ENCODE measurements around the gene AADAC. TPM values are rescaled to one million over a fixed set of nuclear protein-coding genes. Genes with fewer than 3 reads are reported as not detected.

Gene AADAC
- total RNA-seq, 1 experiment from 2014 or later: 0.43 TPM

DNA sequence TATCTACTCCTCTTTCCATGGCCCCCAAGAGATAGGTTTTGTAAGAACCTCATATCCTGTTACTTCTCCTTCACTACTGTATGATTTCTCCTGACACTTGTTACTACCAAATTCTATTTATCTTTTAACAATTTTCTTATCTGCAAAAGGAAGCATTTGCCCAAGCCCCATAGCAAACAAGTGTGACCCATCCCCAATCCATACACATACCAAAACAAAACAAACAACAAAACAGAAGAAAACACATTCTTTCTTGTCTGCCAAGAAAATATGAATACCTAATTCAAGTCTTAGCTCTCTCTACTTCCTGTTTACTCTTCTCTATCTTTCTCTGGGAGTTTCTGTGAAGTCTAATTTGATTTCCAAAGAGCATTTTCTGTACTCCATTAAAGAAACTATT, 39.0 kb upstream of the AADAC start:
- H3K4me1 ChIP-seq (ENCODE audit: insufficient read depth, low read length, poor library complexity, severe bottlenecking): peaks cover 23% of the 10 kb centered on the region
- intact Hi-C loops (cut with micrococcal nuclease; ENCODE audit: unreplicated experiment): loop anchor here (10.0 kb wide), 1 partner anchor 210 kb away; no protein-coding TSS in a partner anchor
- no peaks in the 10 kb centered on the region for H3K27me3 ChIP-seq (replicated peaks; ENCODE audit: insufficient read depth, low read depth, low read length, poor library complexity)
- H3K36me3 ChIP-seq (ENCODE audit: insufficient read depth, low read length, poor library complexity, severe bottlenecking): no peaks in the 10 kb centered on the region
- no peak for TF ChIP-seq EZH2 (IDR thresholded peaks at IDR 0.05; ENCODE audit: borderline replicate concordance, low read depth, low read length, poor library complexity, severe bottlenecking)
- TF ChIP-seq, protein P1, sequence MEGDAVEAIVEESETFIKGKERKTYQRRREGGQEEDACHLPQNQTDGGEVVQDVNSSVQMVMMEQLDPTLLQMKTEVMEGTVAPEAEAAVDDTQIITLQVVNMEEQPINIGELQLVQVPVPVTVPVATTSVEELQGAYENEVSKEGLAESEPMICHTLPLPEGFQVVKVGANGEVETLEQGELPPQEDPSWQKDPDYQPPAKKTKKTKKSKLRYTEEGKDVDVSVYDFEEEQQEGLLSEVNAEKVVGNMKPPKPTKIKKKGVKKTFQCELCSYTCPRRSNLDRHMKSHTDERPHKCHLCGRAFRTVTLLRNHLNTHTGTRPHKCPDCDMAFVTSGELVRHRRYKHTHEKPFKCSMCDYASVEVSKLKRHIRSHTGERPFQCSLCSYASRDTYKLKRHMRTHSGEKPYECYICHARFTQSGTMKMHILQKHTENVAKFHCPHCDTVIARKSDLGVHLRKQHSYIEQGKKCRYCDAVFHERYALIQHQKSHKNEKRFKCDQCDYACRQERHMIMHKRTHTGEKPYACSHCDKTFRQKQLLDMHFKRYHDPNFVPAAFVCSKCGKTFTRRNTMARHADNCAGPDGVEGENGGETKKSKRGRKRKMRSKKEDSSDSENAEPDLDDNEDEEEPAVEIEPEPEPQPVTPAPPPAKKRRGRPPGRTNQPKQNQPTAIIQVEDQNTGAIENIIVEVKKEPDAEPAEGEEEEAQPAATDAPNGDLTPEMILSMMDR (conservative IDR thresholded peaks at IDR 0.05; ENCODE audit: low read depth, low read length): no peak
- no peaks in the 10 kb centered on the region for H3K9me3 ChIP-seq (ENCODE audit: low read depth, low read length, poor library complexity, severe bottlenecking)
- no peak overlapping the region for H3K4me3 ChIP-seq (ENCODE audit: low read depth, low read length, poor library complexity, severe bottlenecking)
- CTCF ChIA-PET: no interaction called here
- BruUV-seq (replicated peaks): no TSS peak
- POLR2A ChIA-PET (ENCODE audit: low non-redundant PET): no interaction called here
- H3K27ac ChIP-seq (ENCODE audit: low read depth, low read length, poor library complexity, severe bottlenecking): peak overlapping the region; percentile 4
- no peak for DNase-seq (ENCODE audit: low spot score)

DNA sequence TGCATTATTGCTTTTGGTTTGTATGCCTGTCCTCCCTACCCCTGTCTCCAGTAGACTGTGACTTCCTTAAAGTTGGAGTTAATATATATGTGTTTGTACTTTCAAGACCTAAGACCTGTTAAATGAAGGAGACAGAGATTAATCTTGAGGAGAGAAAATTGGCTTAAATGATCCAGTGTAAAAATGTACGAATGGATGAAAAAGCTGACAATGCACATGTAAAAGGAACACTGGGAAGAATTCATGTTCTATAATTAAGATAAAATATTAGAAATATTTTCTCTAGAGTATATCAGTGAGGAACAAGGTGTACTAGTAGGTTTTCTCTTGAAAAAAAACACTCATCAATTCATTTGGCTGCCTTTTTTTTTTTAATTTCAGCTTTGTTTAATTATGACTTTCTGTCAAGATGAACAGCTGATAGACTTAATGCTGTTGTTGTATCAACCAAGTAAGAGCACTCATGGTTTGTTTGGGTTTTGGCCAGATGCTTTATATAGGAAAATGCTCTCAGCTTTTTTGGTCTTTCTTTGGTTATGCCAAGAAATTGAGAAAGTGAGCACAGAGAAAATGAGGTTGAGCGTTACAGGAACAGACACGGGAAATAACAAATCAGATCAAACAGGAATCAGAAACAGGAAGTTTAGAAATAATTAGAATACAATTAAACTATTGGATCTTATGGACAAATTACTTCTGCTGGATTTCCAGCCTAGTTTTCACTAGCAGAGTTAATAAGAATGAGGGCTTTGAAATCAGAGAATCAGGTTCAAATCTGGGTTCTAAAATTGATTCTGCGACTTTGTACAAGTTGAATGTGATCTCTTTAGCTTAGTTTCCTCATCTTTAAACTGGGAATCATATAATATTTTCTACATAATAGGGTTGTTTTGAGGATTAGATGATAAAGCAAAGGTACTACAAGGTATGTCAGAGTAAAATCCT, 38.3 kb upstream of the AADAC start:
- BruUV-seq (replicated peaks): no TSS peak
- Histone ChIP-seq H3K4me3 (ENCODE audit: low read depth, low read length, poor library complexity, severe bottlenecking) (no peak overlapping the region), H3K27ac (ENCODE audit: low read depth, low read length, poor library complexity, severe bottlenecking) (peak overlapping the region; percentile 4), H3K9me3 (ENCODE audit: low read depth, low read length, poor library complexity, severe bottlenecking) (no peaks in the 10 kb centered on the region), H3K27me3 (replicated peaks; ENCODE audit: insufficient read depth, low read depth, low read length, poor library complexity) (no peaks in the 10 kb centered on the region), H3K36me3 (ENCODE audit: insufficient read depth, low read length, poor library complexity, severe bottlenecking) (no peaks in the 10 kb centered on the region), H3K4me1 (ENCODE audit: insufficient read depth, low read length, poor library complexity, severe bottlenecking) (peaks cover 16% of the 10 kb centered on the region)
- intact Hi-C loops (cut with micrococcal nuclease; ENCODE audit: unreplicated experiment): loop anchor here (10.0 kb wide), 1 partner anchor 211 kb away; no protein-coding TSS in a partner anchor
- TF ChIP-seq, protein P1 (conservative IDR thresholded peaks at IDR 0.05; ENCODE audit: low read depth, low read length): no peak
- TF ChIP-seq EZH2 (IDR thresholded peaks at IDR 0.05; ENCODE audit: borderline replicate concordance, low read depth, low read length, poor library complexity, severe bottlenecking): no peak
- no peak for DNase-seq (ENCODE audit: low spot score)
- ChIA-PET POLR2A (ENCODE audit: low non-redundant PET) (no interaction called here), CTCF (no interaction called here)

DNA sequence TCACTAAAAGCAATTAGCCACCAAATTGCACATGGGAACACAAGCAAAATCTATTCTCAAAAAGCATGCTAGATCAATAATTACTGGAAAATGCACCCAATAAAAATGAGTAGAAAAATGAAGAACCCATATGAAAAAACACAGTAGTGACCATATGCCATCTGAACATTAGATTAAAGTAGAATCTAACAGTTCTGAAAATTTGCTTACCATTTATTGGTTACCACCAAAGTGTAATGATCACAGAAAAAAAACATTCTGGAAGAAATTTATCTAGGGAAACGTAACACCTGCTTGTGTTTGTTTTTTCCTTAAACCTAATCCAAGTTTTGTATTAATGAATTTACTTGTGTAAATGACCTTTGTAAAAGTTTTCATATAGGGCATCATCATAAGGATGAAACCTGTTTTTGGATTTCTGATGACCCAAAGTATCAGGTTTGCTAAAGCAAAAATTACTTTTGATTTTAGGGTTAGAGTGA, 37.6 kb upstream of the AADAC start:
- Histone ChIP-seq H3K27ac (ENCODE audit: low read depth, low read length, poor library complexity, severe bottlenecking) (no peak overlapping the region), H3K9me3 (ENCODE audit: low read depth, low read length, poor library complexity, severe bottlenecking) (no peaks in the 10 kb centered on the region), H3K27me3 (replicated peaks; ENCODE audit: insufficient read depth, low read depth, low read length, poor library complexity) (no peaks in the 10 kb centered on the region), H3K36me3 (ENCODE audit: insufficient read depth, low read length, poor library complexity, severe bottlenecking) (no peaks in the 10 kb centered on the region), H3K4me1 (ENCODE audit: insufficient read depth, low read length, poor library complexity, severe bottlenecking) (peaks cover 9% of the 10 kb centered on the region), H3K4me3 (ENCODE audit: low read depth, low read length, poor library complexity, severe bottlenecking) (no peak overlapping the region)
- intact Hi-C loops (cut with micrococcal nuclease; ENCODE audit: unreplicated experiment): loop anchor here (10.0 kb wide), 1 partner anchor 211 kb away; no protein-coding TSS in a partner anchor
- no TSS peak for BruUV-seq (replicated peaks)
- TF ChIP-seq, protein P1 (conservative IDR thresholded peaks at IDR 0.05; ENCODE audit: low read depth, low read length): no peak
- TF ChIP-seq EZH2 (IDR thresholded peaks at IDR 0.05; ENCODE audit: borderline replicate concordance, low read depth, low read length, poor library complexity, severe bottlenecking): no peak
- DNase-seq (ENCODE audit: low spot score): no peak
- POLR2A ChIA-PET (ENCODE audit: low non-redundant PET): no interaction called here
- CTCF ChIA-PET: no interaction called here
